Measurements from ENCODE around the gene MKI67. TPM values are rescaled to one million over a fixed set of nuclear protein-coding genes. Genes with fewer than 3 reads are reported as not detected.

Gene MKI67
- polyA plus RNA-seq, 1 donor from 2014 or later = 0.16 TPM

GRCh38 chr10:128115356-128115755, 10.9 kb downstream of the MKI67 start:
- H3K9me2 ChIP-seq (ENCODE audit: insufficient read depth, low read length) = no peaks in the 10 kb centered on the region
- H3K4me3 ChIP-seq (ENCODE audit: low read length) = no peak overlapping the region
- H4K20me1 ChIP-seq (ENCODE audit: insufficient read depth) = no peaks in the 10 kb centered on the region
- H3K27ac ChIP-seq (ENCODE audit: low read length) = no peak overlapping the region
- no peak for TF ChIP-seq POLR2AphosphoS5 (IDR thresholded peaks at IDR 0.05)
- no peak for TF ChIP-seq EZH2 (IDR thresholded peaks at IDR 0.05; ENCODE audit: borderline replicate concordance, insufficient read depth, low read length, poor library complexity, severe bottlenecking)
- TF ChIP-seq TAF1 (IDR thresholded peaks at IDR 0.05; ENCODE audit: low read depth) = no peak
- no peak for TF ChIP-seq MXI1 (conservative IDR thresholded peaks at IDR 0.05; ENCODE audit: poor library complexity, severe bottlenecking)
- TF ChIP-seq EP300 (conservative IDR thresholded peaks at IDR 0.05; ENCODE audit: poor library complexity, severe bottlenecking) = no peak
- TF ChIP-seq, protein P1, sequence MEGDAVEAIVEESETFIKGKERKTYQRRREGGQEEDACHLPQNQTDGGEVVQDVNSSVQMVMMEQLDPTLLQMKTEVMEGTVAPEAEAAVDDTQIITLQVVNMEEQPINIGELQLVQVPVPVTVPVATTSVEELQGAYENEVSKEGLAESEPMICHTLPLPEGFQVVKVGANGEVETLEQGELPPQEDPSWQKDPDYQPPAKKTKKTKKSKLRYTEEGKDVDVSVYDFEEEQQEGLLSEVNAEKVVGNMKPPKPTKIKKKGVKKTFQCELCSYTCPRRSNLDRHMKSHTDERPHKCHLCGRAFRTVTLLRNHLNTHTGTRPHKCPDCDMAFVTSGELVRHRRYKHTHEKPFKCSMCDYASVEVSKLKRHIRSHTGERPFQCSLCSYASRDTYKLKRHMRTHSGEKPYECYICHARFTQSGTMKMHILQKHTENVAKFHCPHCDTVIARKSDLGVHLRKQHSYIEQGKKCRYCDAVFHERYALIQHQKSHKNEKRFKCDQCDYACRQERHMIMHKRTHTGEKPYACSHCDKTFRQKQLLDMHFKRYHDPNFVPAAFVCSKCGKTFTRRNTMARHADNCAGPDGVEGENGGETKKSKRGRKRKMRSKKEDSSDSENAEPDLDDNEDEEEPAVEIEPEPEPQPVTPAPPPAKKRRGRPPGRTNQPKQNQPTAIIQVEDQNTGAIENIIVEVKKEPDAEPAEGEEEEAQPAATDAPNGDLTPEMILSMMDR (IDR thresholded peaks at IDR 0.05; ENCODE audit: poor library complexity, severe bottlenecking) = no peak
- no peak for TF ChIP-seq SMC3 (conservative IDR thresholded peaks at IDR 0.05; ENCODE audit: poor library complexity)
- TF ChIP-seq, protein P2, sequence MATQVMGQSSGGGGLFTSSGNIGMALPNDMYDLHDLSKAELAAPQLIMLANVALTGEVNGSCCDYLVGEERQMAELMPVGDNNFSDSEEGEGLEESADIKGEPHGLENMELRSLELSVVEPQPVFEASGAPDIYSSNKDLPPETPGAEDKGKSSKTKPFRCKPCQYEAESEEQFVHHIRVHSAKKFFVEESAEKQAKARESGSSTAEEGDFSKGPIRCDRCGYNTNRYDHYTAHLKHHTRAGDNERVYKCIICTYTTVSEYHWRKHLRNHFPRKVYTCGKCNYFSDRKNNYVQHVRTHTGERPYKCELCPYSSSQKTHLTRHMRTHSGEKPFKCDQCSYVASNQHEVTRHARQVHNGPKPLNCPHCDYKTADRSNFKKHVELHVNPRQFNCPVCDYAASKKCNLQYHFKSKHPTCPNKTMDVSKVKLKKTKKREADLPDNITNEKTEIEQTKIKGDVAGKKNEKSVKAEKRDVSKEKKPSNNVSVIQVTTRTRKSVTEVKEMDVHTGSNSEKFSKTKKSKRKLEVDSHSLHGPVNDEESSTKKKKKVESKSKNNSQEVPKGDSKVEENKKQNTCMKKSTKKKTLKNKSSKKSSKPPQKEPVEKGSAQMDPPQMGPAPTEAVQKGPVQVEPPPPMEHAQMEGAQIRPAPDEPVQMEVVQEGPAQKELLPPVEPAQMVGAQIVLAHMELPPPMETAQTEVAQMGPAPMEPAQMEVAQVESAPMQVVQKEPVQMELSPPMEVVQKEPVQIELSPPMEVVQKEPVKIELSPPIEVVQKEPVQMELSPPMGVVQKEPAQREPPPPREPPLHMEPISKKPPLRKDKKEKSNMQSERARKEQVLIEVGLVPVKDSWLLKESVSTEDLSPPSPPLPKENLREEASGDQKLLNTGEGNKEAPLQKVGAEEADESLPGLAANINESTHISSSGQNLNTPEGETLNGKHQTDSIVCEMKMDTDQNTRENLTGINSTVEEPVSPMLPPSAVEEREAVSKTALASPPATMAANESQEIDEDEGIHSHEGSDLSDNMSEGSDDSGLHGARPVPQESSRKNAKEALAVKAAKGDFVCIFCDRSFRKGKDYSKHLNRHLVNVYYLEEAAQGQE (IDR thresholded peaks at IDR 0.05; ENCODE audit: borderline replicate concordance) = no peak
- no peaks in the 10 kb centered on the region for H3K27me3 ChIP-seq (ENCODE audit: insufficient read depth, low read depth, low read length)
- no peak overlapping the region for H2AFZ ChIP-seq (ENCODE audit: low read depth, low read length)
- no peak overlapping the region for H3K9ac ChIP-seq (ENCODE audit: low read length)
- H3K36me3 ChIP-seq (ENCODE audit: insufficient read depth, low read length) = no peaks in the 10 kb centered on the region
- H3K4me2 ChIP-seq (ENCODE audit: low read length) = no peak overlapping the region
- no peaks in the 10 kb centered on the region for H3F3A ChIP-seq (ENCODE audit: insufficient read depth, low read length, poor library complexity, severe bottlenecking)
- no peaks in the 10 kb centered on the region for H3K79me2 ChIP-seq (replicated peaks; ENCODE audit: insufficient read depth, low read length)
- no peaks in the 10 kb centered on the region for H3K9me3 ChIP-seq (ENCODE audit: low read length)

- no peaks in the 10 kb centered on the region for H3K79me2 ChIP-seq (replicated peaks; ENCODE audit: insufficient read depth, low read length)
- no peaks in the 10 kb centered on the region for H3K9me2 ChIP-seq (ENCODE audit: insufficient read depth, low read length)
- H3K27ac ChIP-seq (ENCODE audit: low read length) = no peak overlapping the region
- no peaks in the 10 kb centered on the region for H4K20me1 ChIP-seq (ENCODE audit: insufficient read depth)
- no peaks in the 10 kb centered on the region for H3F3A ChIP-seq (ENCODE audit: insufficient read depth, low read length, poor library complexity, severe bottlenecking)
- no peaks in the 10 kb centered on the region for H3K36me3 ChIP-seq (ENCODE audit: insufficient read depth, low read length)
- H2AFZ ChIP-seq (ENCODE audit: low read depth, low read length) = no peak overlapping the region
- no peak overlapping the region for H3K4me2 ChIP-seq (ENCODE audit: low read length)
- TF ChIP-seq EP300 (conservative IDR thresholded peaks at IDR 0.05; ENCODE audit: poor library complexity, severe bottlenecking) = no peak
- TF ChIP-seq, protein P1 (IDR thresholded peaks at IDR 0.05; ENCODE audit: poor library complexity, severe bottlenecking) = no peak
- no peak for TF ChIP-seq EZH2 (IDR thresholded peaks at IDR 0.05; ENCODE audit: borderline replicate concordance, insufficient read depth, low read length, poor library complexity, severe bottlenecking)
- no peak for TF ChIP-seq POLR2AphosphoS5 (IDR thresholded peaks at IDR 0.05)
- TF ChIP-seq, protein P2 (IDR thresholded peaks at IDR 0.05; ENCODE audit: borderline replicate concordance) = no peak
- no peaks in the 10 kb centered on the region for H3K27me3 ChIP-seq (ENCODE audit: insufficient read depth, low read depth, low read length)
- H3K9ac ChIP-seq (ENCODE audit: low read length) = no peak overlapping the region
- no peaks in the 10 kb centered on the region for H3K9me3 ChIP-seq (ENCODE audit: low read length)
- no peak overlapping the region for H3K4me3 ChIP-seq (ENCODE audit: low read length)
Observed at GRCh38 chr10:128114901-128115300, 11.3 kb downstream of the MKI67 start.
